Activated CD4-positive, alpha-beta T cell treated with anti-CD3 and anti-CD28 coated beads, Interleukin-2, amount 10 ng/mL, durations not matched to agents 24 days and 14 days (primary cell): ENCODE results near the gene ANP32A. TPM values are rescaled to one million over a fixed set of nuclear protein-coding genes. Genes with fewer than 3 reads are reported as not detected.
"Not testable (repeated sequence)": the region's sequence is repeated elsewhere in the genome, so short reads cannot be mapped to it uniquely, and the experiment has no call there.

ENCODE experiments used
- DNase-seq: peaks from one replicate; pipeline ENCODE4 v3.0.0; 2022
- H3K27ac Mint-ChIP-seq: one replicate; pipeline ENCODE4 v1.8.0; 2022; ENCODE audit warnings: mild to moderate bottlenecking, mixed read lengths
- H3K27me3 Mint-ChIP-seq: one replicate; pipeline ENCODE4 v1.8.0; 2022; ENCODE audit warnings: mixed read lengths
- H3K36me3 Mint-ChIP-seq: one replicate; pipeline ENCODE4 v1.8.0; 2022; ENCODE audit warnings: low read depth, mild to moderate bottlenecking, mixed read lengths
- H3K4me1 Mint-ChIP-seq: one replicate; pipeline ENCODE4 v1.8.0; 2021; ENCODE audit warnings: mixed read lengths
- H3K4me3 Mint-ChIP-seq: one replicate; pipeline ENCODE4 v1.8.0; 2022; ENCODE audit warnings: mild to moderate bottlenecking, moderate library complexity, mixed read lengths
- H3K9me3 Mint-ChIP-seq: one replicate; pipeline ENCODE4 v1.8.0; 2021; ENCODE audit warnings: mixed read lengths
- intact Hi-C: fragments of 100-400 bp; cut with micrococcal nuclease; formaldehyde crosslinking; loops from one replicate; pipeline ENCODE4 v1.15.1; 2023
- total RNA-seq: library from RNA; stranded (reverse); gene quantifications from 2 replicates; pipeline ENCODE4 v1.2.3, GENCODE V29; 2022

ANP32A gene
- total RNA-seq = 280 and 302 TPM in 2 replicates

DNA sequence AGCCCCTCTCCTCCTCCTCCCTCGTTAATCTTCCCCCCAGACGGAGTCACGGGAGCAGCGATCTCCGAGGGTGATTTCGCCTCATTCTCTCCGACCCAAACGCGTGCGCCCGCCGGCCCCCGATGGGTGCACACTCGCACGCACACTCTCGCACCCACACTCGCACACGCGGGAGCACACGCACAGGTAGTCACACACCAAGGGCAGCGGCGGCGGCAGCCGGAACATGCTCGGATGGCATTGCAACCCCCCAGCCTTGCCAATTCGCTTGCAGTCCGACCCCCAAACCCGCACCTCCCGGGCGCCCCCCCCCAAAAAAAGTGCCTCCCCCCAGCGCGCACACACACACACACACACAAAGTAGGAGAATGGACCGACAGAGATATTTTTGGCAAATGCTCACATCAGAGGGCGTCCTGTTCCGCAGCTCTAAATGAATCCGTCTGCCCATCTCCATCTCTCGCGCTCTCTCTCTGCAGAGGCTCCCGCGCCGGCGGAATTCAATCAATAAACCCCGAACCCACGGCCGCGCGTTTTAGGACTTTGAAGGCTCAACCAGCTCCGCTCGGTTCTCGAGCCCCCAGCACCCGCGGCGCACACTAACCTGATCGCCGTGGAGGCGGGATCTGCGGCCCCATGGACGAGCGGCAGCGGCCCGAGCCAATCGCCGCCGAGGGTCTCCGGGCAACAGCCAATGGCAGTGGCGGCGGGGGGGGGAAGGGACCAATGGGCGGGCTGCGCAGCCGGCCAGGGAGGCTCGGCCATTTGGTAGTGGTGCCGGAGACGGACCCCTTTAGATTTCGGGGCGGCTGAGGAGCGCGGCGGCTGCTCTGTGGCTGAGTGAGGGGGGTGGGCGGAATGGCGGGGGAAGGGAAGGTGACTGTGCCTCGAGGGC is at the start of gene ANP32A:
TSS of gene ANP32A (minus strand) at position 601 of the 895 bp plus-strand sequence. CDS start at position 457, 144 bp downstream.
- Mint-ChIP-seq H3K9me3 (no peaks in the 10 kb centered on the region), H3K27ac (peak within 1 kb of the TSS; percentile 96), H3K4me1 (peaks cover 30% of the 10 kb centered on the region), H3K27me3 (no peaks in the 10 kb centered on the region), H3K36me3 (peaks cover 24% of the 10 kb centered on the region), H3K4me3 (peak within 1 kb of the TSS; percentile 93)
- intact Hi-C loops = loop anchor here (1.0 to 10.0 kb wide), 3 partner anchors 9 to 266 kb away; no protein-coding TSS in a partner anchor
- peak; percentile 99 for DNase-seq

- Mint-ChIP-seq H3K4me1 (no peaks in the 10 kb centered on the region), H3K27me3 (peaks cover 28% of the 10 kb centered on the region), H3K4me3 (no peak overlapping the region), H3K27ac (no peak overlapping the region), H3K36me3 (no peaks in the 10 kb centered on the region), H3K9me3 (no peaks in the 10 kb centered on the region)
- intact Hi-C loops = no loop called here
- peak; percentile 24 for DNase-seq
Measured at GRCh38 chr15:68868296-68868695, 47.6 kb upstream of the ANP32A start.

- Mint-ChIP-seq H3K4me3 (no peak overlapping the region), H3K27me3 (peaks cover 13% of the 10 kb centered on the region), H3K27ac (no peak overlapping the region), H3K36me3 (no peaks in the 10 kb centered on the region), H3K9me3 (no peaks in the 10 kb centered on the region), H3K4me1 (no peaks in the 10 kb centered on the region)
- intact Hi-C loops = no loop called here
- DNase-seq = no peak
Measured at GRCh38 chr15:68862415-68862814, 41.7 kb upstream of the ANP32A start.

- H3K27ac Mint-ChIP-seq, intact Hi-C loops, H3K4me1 Mint-ChIP-seq, H3K9me3 Mint-ChIP-seq, H3K36me3 Mint-ChIP-seq, H3K4me3 Mint-ChIP-seq: not testable (repeated sequence)
- peak; percentile 18 for DNase-seq
- H3K27me3 Mint-ChIP-seq = peaks cover 26% of the 10 kb centered on the region
Measured at GRCh38 chr15:68858666-68859065, 38.0 kb upstream of the ANP32A start.

GRCh38 chr15:68857443-68857842 is 36.7 kb upstream of the ANP32A start:
- peaks cover 34% of the 10 kb centered on the region for H3K27me3 Mint-ChIP-seq
- H3K4me1 Mint-ChIP-seq, H3K36me3 Mint-ChIP-seq, intact Hi-C loops, H3K27ac Mint-ChIP-seq, H3K4me3 Mint-ChIP-seq, H3K9me3 Mint-ChIP-seq: not testable (repeated sequence)
- peak; percentile 11 for DNase-seq

- intact Hi-C loops = no loop called here
- Mint-ChIP-seq H3K27me3 (peaks cover 55% of the 10 kb centered on the region), H3K4me1 (no peaks in the 10 kb centered on the region), H3K36me3 (no peaks in the 10 kb centered on the region), H3K4me3 (no peak overlapping the region), H3K27ac (no peak overlapping the region), H3K9me3 (peaks cover 9% of the 10 kb centered on the region)
- peak; percentile 44 for DNase-seq
Measured at GRCh38 chr15:68852461-68852860, 31.8 kb upstream of the ANP32A start.

DNA sequence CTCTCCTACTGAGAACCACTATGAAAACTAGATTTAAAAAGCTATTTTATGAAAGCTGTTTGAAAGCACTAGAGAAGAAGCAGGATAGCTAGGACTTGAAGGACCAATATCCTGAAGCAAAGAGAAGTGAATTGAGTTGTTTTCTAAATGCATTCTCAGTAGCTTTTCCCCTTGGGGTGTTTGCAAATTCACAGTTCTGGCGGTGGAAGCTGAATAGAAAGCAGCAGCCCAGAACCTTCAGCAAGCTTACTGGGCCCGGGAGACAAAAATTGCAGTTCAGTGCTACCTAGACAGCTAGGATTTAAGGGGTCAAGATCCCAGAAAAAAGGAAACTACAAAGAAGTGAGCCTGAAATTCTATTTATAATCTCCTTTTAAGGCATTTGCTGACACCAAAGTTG is 31.3 kb upstream of the ANP32A start:
- Mint-ChIP-seq H3K9me3 (peaks cover 7% of the 10 kb centered on the region), H3K27ac (no peak overlapping the region), H3K27me3 (peaks cover 57% of the 10 kb centered on the region), H3K4me1 (no peaks in the 10 kb centered on the region), H3K4me3 (no peak overlapping the region), H3K36me3 (no peaks in the 10 kb centered on the region)
- intact Hi-C loops = no loop called here
- DNase-seq = peak; percentile 25

DNA sequence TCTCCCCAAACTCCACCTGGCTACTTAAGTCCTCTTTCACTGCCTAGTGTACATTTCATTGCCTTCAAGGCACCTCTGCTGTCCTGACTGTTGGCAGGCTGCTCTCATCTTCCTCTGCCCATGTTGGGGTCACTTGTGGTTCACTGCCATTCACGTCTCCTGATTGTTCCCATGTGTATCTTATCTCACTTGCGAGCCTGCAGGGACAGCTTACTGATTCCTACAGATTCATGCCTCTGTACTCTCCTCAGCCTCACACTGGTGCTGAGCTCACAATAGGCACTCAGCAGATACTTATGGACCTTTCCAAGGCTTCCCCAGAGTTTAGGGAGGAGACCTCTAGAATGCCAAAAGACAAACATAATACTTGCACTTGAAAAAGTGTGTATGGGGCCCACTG is 28.8 kb upstream of the ANP32A start:
- no peaks in the 10 kb centered on the region for H3K36me3 Mint-ChIP-seq
- intact Hi-C loops = loop anchor here (10.0 kb wide), 1 partner anchor 75 kb away; no protein-coding TSS in a partner anchor
- peaks cover 57% of the 10 kb centered on the region for H3K27me3 Mint-ChIP-seq
- no peaks in the 10 kb centered on the region for H3K9me3 Mint-ChIP-seq
- H3K27ac Mint-ChIP-seq = no peak overlapping the region
- no peak overlapping the region for H3K4me3 Mint-ChIP-seq
- H3K4me1 Mint-ChIP-seq = no peaks in the 10 kb centered on the region
- peak; percentile 38 for DNase-seq

GRCh38 chr15:68846851-68847439 is 26.2 kb upstream of the ANP32A start:
- intact Hi-C loops = loop anchor here (10.0 kb wide), 1 partner anchor 78 kb away; no protein-coding TSS in a partner anchor
- DNase-seq = peak; percentile 8
- no peak overlapping the region for H3K4me3 Mint-ChIP-seq
- H3K27me3 Mint-ChIP-seq = peaks cover 56% of the 10 kb centered on the region
- H3K27ac Mint-ChIP-seq = no peak overlapping the region
- H3K4me1 Mint-ChIP-seq = peaks cover 7% of the 10 kb centered on the region
- H3K36me3 Mint-ChIP-seq = no peaks in the 10 kb centered on the region
- H3K9me3 Mint-ChIP-seq = no peaks in the 10 kb centered on the region

DNA sequence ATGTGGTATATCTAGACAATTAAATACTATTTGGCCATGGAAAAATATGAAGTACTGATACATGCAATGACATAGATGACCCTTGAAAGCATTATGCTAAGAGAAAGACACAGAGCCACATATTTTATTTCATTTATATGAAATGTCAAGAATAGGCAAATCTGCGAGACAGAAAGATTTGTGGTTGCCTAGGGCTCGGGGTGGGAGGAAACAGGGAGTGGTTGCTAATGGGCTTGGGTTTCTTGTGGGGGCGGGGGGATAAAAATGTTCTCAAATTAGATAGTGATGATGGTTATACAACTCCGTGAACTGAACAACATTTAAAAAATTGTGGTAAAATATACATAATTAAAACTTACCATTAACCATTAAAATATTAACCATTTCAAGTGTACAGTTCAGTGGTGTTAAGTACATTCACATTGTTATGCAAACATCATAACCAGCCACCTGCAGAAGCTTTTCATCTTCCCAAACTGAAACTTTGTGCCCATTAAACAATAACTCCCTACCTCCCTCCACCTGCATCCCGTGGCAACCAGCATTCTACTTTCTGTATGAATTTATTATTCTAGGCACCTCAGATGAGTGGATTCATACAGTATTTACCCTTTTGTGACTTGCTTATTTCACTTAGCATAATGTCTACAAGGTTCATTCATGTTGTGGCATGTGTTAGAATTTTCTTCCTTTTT is 24.3 kb upstream of the ANP32A start:
- Mint-ChIP-seq H3K9me3 (no peaks in the 10 kb centered on the region), H3K4me3 (no peak overlapping the region), H3K27me3 (peaks cover 62% of the 10 kb centered on the region), H3K36me3 (no peaks in the 10 kb centered on the region), H3K4me1 (peaks cover 7% of the 10 kb centered on the region), H3K27ac (no peak overlapping the region)
- peak; percentile 35 for DNase-seq
- intact Hi-C loops = loop anchor here (10.0 kb wide), 1 partner anchor 80 kb away; no protein-coding TSS in a partner anchor

GRCh38 chr15:68843425-68844311 is 23.0 kb upstream of the ANP32A start:
- no peaks in the 10 kb centered on the region for H3K36me3 Mint-ChIP-seq
- no peak overlapping the region for H3K27ac Mint-ChIP-seq
- peak; percentile 73 for DNase-seq
- intact Hi-C loops = loop anchor here (10.0 kb wide), 1 partner anchor 81 kb away; no protein-coding TSS in a partner anchor
- H3K27me3 Mint-ChIP-seq = peaks cover 62% of the 10 kb centered on the region
- no peaks in the 10 kb centered on the region for H3K9me3 Mint-ChIP-seq
- peak overlapping the region; percentile 79 for H3K4me3 Mint-ChIP-seq
- H3K4me1 Mint-ChIP-seq = peaks cover 7% of the 10 kb centered on the region

DNA sequence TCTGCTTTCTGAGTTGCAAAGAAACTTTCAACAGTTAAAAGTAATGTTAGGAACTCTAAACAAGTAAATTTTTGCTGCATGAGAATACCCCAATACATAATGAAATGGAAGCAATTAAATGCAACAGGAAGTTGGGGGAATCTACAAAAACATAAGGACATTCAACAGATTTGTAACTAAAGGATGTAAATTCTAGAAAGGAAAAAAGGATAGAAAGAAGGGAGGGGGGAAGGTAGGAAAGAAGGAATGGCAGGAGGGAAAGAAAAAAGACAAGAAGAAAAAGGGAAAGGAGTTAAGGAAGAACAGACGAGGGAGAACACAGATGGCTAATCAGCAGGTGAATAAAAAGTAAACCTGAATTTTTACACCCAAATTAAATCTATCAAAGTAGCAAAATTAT is 22.3 kb upstream of the ANP32A start:
- no peak overlapping the region for H3K27ac Mint-ChIP-seq
- intact Hi-C loops = loop anchor here (10.0 kb wide), 1 partner anchor 82 kb away; no protein-coding TSS in a partner anchor
- peaks cover 7% of the 10 kb centered on the region for H3K4me1 Mint-ChIP-seq
- no peak for DNase-seq
- peaks cover 62% of the 10 kb centered on the region for H3K27me3 Mint-ChIP-seq
- no peaks in the 10 kb centered on the region for H3K36me3 Mint-ChIP-seq
- no peak overlapping the region for H3K4me3 Mint-ChIP-seq
- no peaks in the 10 kb centered on the region for H3K9me3 Mint-ChIP-seq

GRCh38 chr15:68834346-68834745 is 13.7 kb upstream of the ANP32A start:
- Mint-ChIP-seq H3K4me3 (no peak overlapping the region), H3K27me3 (peaks cover 19% of the 10 kb centered on the region), H3K4me1 (peaks cover 17% of the 10 kb centered on the region), H3K9me3 (peaks cover 11% of the 10 kb centered on the region), H3K27ac (no peak overlapping the region), H3K36me3 (no peaks in the 10 kb centered on the region)
- no peak for DNase-seq
- intact Hi-C loops = loop anchor here (5.0 kb wide), 1 partner anchor 37 kb away; no protein-coding TSS in a partner anchor
